HG02884 (cell line): Measurements from ENCODE around the gene CFAP299.
"Not testable (repeated sequence)": the region's sequence is repeated elsewhere in the genome, so short reads cannot be mapped to it uniquely, and the experiment has no call there.

Source experiments
- ATAC-seq: cut with Tn5 transposase; IDR thresholded peaks from one replicate; pipeline ENCODE4 v1.9.1; 2021; ENCODE audit warnings: mild to moderate bottlenecking, moderate library complexity; ENCODE audit not compliant: unreplicated experiment

CFAP299 gene

DNA sequence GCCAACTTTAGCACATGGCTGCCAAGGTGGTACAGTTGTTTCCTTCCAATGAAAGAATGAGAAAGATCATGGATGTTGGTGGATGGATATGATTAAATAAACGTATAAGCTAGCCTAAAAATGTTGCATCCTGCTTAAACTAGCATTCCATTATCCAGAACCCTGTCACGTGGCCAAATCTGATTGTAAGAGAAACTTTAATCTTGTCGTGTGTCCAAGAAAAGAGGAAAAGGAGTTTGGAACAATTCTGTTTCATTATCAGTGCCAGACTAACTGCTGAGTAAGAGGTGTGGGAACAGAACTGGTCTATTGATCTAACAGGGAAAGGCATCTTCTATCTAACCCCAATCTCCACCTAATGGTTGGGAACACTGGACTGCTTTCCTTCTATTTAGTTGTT is 369.8 kb downstream of the CFAP299 start:
- no peak for ATAC-seq

DNA sequence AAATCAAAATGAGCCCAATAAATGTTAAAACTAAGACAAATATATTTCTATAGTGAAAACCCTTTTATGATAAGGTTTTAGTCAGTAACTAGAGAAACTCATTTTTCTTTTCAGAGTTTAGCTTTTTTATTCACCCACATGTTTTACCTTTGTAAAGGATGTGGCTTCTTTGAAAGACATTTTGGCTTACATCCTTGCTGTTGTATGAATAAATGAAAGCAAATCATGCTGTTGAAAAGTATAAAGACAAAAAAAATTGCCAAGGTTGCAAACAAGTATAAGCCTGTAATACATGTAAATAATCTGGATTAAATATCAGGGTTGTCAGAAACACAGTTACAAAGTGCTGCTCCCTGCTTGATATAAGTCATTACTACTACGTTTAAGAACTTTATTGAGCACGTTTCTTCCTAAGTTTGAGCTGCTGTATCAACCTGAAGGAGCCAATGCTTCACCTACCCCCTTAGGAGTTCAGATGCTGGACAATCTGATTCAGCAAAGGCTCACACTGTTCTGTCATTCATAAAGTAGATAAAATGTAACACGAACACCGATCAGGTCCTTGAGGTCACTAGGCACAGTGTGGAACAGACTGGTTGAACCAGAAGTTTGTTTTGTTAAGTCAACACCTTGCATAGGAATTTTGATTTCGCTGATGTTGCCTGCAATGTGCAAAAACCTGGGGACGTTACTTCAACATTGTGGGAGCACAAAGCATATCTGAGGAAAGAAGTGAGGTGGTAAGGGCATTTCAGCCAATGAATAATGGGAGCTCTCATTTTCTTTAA is 373.7 kb downstream of the CFAP299 start:
- no peak for ATAC-seq

DNA sequence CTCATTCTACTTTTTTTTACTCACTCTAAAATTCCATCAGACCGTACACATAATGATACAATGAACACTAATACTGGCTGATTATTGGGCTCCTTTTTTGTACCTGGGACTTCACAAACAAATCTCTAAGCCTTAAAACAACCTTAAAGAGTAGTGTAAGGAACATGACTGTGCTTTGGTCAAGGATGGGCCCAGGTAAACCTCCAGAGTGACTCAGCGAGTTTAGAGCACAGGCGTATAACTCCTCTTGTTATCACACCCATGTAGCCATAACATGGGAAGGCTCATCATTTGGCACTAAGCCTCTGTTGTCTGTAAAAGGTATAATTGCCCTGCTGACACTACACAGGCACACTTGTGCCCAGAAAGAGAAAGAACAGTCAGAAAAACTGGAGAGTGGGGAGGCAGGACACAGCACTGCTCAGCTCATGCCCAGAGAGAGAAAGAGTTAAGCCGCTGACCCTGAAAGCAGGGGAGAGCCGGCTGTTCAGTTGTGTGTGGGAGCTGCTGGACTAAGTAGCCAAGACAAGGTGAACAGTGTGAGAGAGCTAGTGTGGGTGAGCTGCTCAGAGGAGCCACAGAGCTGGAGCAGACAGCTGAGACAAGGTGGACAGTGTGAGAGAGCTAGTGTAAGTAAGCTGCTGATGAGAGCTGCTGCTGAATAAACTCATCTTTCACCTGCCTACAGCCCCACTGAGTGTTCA is 375.4 kb downstream of the CFAP299 start:
- no peak for ATAC-seq

GRCh38 chr4:80711956-80712355 is 376.4 kb downstream of the CFAP299 start:
- ATAC-seq, result no peak

DNA sequence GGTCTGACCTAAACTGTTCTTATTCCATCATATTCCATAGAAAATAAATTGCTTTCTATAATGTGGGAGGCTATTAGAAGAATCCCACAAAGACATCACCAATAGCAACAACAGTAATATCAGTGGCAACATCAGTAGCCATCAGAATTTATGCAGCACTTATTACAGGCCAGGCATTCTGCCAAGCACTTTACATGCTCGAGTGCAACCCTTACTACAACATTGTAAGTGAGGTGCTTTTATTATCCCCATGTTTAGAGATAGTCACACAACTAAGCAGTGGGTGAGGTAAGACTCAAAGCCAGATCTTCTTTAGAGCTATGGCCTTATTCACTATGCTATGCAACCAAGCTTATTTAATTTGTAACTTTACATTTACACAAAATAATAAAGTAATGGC is 377.9 kb downstream of the CFAP299 start:
- no peak for ATAC-seq

- no peak for ATAC-seq
Observed at GRCh38 chr4:80717204-80717603, 381.7 kb downstream of the CFAP299 start.

DNA sequence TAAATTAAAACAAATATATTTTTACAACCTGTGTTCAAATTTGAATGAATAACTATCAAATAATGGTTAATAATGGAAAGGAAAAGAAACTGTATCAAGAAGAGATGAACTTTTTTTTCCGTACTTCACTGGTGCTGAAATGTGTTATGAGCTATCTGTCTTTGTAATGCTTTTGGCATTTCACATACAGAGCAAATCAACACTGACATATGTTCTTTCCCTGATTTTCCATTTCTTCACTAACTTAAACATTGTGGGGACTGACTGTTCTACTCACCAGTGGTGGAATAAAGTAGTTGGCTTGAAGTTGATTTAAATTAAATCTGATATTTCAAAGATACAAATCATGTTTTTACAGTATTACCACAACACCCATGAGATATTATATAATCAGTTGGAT is 390.9 kb downstream of the CFAP299 start:
- no peak for ATAC-seq

DNA sequence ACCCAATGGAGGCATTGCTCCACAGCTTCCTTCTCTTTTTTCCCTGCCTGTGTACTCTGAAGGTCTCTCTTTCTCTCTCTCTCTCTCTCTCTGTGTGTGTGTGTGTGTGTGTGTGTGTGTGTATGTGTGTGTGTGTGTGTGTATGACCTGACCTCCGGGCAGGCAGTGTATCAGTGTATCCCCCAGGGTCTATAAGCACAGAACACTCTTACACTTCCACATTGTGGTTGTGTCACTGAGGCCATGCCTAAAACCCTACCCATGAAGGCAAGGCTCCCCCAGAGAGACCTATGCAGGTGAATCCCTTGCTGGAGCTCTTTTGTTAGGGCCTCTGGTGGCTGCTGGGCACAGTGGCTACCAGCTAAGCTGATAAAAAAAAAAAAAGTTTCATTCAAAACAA is 394.6 kb downstream of the CFAP299 start:
- ATAC-seq, result no peak

DNA sequence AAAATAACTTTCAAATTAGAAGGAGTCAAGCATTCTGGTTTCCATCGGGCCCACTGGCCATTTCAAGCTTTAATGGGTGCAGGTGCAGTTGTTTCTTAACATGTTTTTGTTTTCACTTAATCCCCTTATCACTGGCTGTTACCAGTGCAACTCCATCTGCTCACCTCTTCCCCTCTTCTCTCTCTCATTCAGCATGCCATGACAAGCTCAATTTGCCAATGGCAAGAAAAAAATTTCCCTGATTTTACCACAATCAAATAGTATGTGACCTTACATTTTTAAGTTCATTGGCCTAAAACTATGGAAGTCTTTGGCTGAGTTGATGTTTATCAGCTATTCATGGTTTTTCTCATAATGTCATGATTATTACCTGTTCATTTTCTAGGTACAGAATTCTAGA is 395.9 kb downstream of the CFAP299 start:
- no peak for ATAC-seq

DNA sequence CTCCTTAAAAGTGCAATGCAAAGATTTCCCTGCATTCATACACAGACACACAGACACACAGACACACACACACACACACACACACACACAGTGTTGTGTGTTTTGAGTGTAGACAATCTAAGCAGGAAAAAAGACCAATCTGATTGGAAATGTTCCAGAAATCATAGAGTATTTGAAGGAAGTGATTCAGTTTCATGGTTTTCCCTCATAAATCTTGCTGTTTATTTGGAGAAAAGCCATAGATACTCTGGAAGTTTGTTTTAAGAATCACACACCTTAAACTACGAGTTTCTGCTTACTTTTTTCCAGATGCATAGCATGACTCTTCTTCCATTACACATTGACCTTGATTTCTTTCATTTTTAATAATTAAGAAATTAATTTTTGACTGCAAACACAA is 396.5 kb downstream of the CFAP299 start:
- no peak for ATAC-seq

DNA sequence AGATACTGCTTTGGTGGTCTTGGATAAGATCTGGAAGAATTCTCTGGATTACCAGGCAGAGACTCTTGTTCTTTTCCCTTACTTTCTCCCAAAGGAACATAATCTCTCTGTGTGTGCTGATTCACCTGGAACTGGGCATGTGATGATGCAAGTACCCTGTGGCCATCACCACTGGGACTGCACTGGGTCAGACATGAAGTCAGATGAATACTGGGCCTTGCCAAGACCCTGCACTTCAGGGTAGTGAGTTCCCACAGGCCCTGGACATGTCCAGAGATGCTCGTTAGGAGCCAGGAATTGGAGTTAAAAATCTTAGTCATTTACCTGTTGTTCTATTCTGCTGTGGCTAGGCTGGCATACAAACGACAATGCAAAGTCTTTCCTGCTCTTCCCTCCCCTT is 404.8 kb downstream of the CFAP299 start:
- no peak for ATAC-seq

GRCh38 chr4:80749558-80749957 is 414.0 kb downstream of the CFAP299 start:
- not testable (repeated sequence) for ATAC-seq

- ATAC-seq, result no peak
Observed at GRCh38 chr4:80751200-80751599, 415.7 kb downstream of the CFAP299 start.

DNA sequence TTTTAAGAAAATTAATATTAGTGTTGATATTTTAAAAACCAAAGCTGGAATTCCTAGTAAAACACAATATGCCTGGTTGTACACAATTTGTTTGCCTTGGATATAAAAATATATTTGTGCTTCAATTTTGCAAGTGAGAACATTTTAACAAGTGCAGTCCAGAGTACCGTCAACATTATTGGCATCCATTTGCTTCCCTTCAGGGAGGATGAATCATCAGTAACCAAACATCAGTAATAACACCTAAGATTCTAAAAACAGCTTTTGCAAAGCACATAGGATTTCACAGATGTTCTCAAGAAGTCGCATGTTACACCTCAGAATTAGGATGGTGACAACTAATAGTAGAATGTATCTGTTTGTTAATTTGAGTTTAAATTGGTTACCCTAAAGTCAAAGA is 432.4 kb downstream of the CFAP299 start:
- ATAC-seq, result no peak

DNA sequence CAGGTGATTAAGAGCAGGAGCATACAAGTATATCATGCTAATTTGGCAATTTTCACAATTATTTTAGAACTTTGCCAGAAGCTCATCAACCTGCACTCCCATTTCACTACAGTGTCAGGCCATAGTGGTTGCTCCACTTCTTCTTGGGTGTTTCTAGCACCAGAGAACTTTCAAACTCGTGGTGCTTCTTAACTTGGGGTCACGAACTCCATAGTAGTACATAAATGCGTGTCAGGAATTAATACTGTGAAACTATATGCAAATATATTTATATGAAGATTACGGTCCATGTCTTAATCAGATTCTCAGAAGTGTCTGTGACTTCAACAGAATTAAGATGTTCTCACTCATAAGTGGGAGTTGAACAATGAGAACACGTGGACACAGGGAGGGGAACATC is 440.6 kb downstream of the CFAP299 start:
- ATAC-seq, result no peak

GRCh38 chr4:80781431-80781830 is 445.9 kb downstream of the CFAP299 start:
- ATAC-seq, result no peak

- no peak for ATAC-seq
Observed at GRCh38 chr4:80787306-80787705, 451.8 kb downstream of the CFAP299 start.

DNA sequence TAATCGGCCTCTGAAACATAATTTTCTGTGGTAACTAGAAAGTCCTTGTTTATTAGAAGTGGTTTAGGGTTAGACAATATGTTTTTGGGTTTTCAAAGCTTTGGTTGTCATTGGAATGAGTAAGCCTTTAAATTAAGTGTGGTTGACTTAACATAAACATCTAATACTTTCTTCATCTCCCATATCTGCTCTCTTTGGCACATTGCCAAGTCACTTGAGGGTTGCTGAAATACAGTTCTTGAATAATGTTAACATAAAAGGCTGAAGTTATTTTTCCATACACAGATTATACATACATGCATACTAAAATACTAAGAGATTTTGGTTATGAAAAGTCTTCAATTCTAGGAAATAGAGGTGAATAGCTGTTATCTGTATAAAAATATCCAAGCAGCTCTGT is 453.3 kb downstream of the CFAP299 start:
- no peak for ATAC-seq

DNA sequence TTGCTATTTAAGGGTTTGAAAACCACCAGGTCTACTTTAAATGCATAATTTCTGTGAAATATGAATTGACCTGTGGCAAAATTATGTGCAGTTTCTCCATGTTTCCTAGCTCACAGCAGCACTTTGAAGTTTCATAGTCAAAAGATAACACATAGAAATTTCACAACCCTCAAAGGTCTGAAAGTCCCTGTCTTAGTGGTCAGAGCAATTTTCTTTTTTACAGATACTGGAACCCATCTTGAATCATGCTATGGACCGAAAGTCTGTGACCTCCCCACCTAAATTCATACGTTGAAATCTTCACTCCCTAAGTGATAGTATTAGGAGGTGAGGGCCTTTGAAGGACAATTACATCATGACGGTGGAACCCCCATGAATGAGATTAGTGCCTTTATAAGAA is 454.6 kb downstream of the CFAP299 start:
- no peak for ATAC-seq

- ATAC-seq, result not testable (repeated sequence)
Observed at GRCh38 chr4:80793660-80794059, 458.1 kb downstream of the CFAP299 start.

GRCh38 chr4:80798082-80798481 is 462.6 kb downstream of the CFAP299 start:
- ATAC-seq, result no peak

- not testable (repeated sequence) for ATAC-seq
Observed at GRCh38 chr4:80800719-80801118, 465.2 kb downstream of the CFAP299 start.
